K562 (cell line): ENCODE results near the gene VRK2. TPM values are rescaled to one million over a fixed set of nuclear protein-coding genes. Genes with fewer than 3 reads are reported as not detected.

Experiments
- ATAC-seq: fragments of 200-7000 bp; cut with Tn5 transposase; 3 replicates; pipeline ENCODE4 v1.9.1; 2020; ENCODE audit warnings: moderate library complexity
- BruUV-seq: library from RNA; stranded (reverse); fragments of 400-500 nt; replicated peaks from 2 replicates; lab custom pipeline; 2021; lab: Mats Ljungman, UMichigan
- CTCF ChIA-PET: fragments of 300-600 bp; formaldehyde crosslinking; extraction: SDS; loops from one replicate; lab custom pipeline; 2021; ENCODE audit warnings: low intra/inter-chr PET ratio; lab: Yijun Ruan, JAX
- POLR2A ChIA-PET: fragments of 300-600, 350-650 bp; sonication (Branson Sonifier 250); formaldehyde crosslinking; extraction: SDS; loops from one replicate; lab custom pipeline; 2021; ENCODE audit warnings: antibody characterized with exemption, inconsistent platforms; lab: Yijun Ruan, JAX
- DNase-seq, 4 experiments: peaks; one replicate each; pipeline versions ENCODE4 v3.0.0 to v3.0.0-alpha.2; 2011 to 2018; ENCODE audit warnings: low spot score in 3 of 4, mixed read lengths in 3 of 4; ENCODE audit errors: extremely low read depth in 1 of 4
- FAIRE-seq: peaks from 2 replicates; lab custom pipeline; 2011; peaks lifted over from hg19 to GRCh38; lab: Jason Lieb, UNC
- H2AFZ ChIP-seq: 2 replicates; pipeline ENCODE4 v1.6.0; 2011; ENCODE audit warnings: low read depth, low read length, control low read depth, inconsistent platforms
- H3K27ac ChIP-seq: fragments of 200-600 bp; 3 replicates; pipeline ENCODE4 v1.8.0; 2011; ENCODE audit warnings: low read depth, mild to moderate bottlenecking, control low read depth, inconsistent platforms, low read length, moderate library complexity, mixed read lengths; ENCODE audit errors: extremely low read depth
- H3K27me3 ChIP-seq, 2 experiments: fragments of 300-600 bp in 1 of 2; 2 replicates in 1 of 2; 3 replicates in 1 of 2; pipeline versions ENCODE4 v1.6.0 to v1.8.0; 2011; ENCODE audit warnings: inconsistent platforms in 2 of 2, low read length in 2 of 2, mild to moderate bottlenecking in 1 of 2, mixed read lengths in 1 of 2, moderate library complexity in 1 of 2; ENCODE audit not compliant: control insufficient read depth in 2 of 2, insufficient read depth in 2 of 2
- H3K36me3 ChIP-seq: fragments of 300-600 bp; 3 replicates; pipeline ENCODE4 v1.8.0; 2011; ENCODE audit warnings: mild to moderate bottlenecking, low read length, inconsistent platforms; ENCODE audit not compliant: control insufficient read depth, insufficient read depth
- H3K4me1 ChIP-seq, 2 experiments: fragments of 200-600 bp in 1 of 2; replicated peaks in 1 of 2; 2 replicates in 1 of 2; 3 replicates in 1 of 2; pipeline versions ENCODE4 v1.5.1 to v1.8.0; 2011; ENCODE audit warnings: inconsistent platforms in 2 of 2, low read length in 2 of 2, mild to moderate bottlenecking in 1 of 2, mixed read lengths in 1 of 2, moderate library complexity in 1 of 2; ENCODE audit not compliant: control insufficient read depth in 2 of 2, insufficient read depth in 2 of 2
- H3K4me2 ChIP-seq: 2 replicates; pipeline ENCODE4 v1.6.1; 2011; ENCODE audit warnings: low read length, control low read depth, inconsistent platforms, mixed read lengths; ENCODE audit not compliant: insufficient read depth
- H3K4me3 ChIP-seq: fragments of 200-600 bp; sonication (generic), shearing (Covaris generic); 2 replicates; pipeline ENCODE4 v1.5.1; 2016; ENCODE audit warnings: control low read depth, inconsistent platforms
- H3K79me2 ChIP-seq: fragments of 200-600 bp; 3 replicates; pipeline ENCODE4 v1.8.0; 2011; ENCODE audit warnings: low read length, inconsistent platforms; ENCODE audit not compliant: control insufficient read depth, insufficient read depth
- H3K9ac ChIP-seq, 2 experiments: 2 replicates each; pipeline versions ENCODE4 v1.6.0 to v1.6.1; 2011; ENCODE audit warnings: low read depth in 2 of 2, low read length in 2 of 2, control low read depth in 1 of 2, inconsistent platforms in 1 of 2, mild to moderate bottlenecking in 1 of 2, mixed read lengths in 1 of 2; ENCODE audit not compliant: insufficient read depth in 1 of 2
- H3K9me1 ChIP-seq: one replicate; pipeline ENCODE4 v1.6.0; 2011; ENCODE audit warnings: inconsistent platforms, mild to moderate bottlenecking, low read length, moderate library complexity; ENCODE audit not compliant: control insufficient read depth, insufficient read depth
- H3K9me3 ChIP-seq: replicated peaks from 2 replicates; pipeline ENCODE4 v1.5.1; 2011; ENCODE audit warnings: low read depth, low read length, inconsistent platforms; ENCODE audit not compliant: control insufficient read depth, insufficient read depth
- H4K20me1 ChIP-seq: replicated peaks from 2 replicates; pipeline ENCODE4 v1.6.1; 2011; ENCODE audit warnings: low read length, inconsistent platforms, mixed read lengths; ENCODE audit not compliant: control insufficient read depth, insufficient read depth
- ARID1B ChIP-seq: fragments of 450-650 bp; IDR thresholded peaks from 2 replicates; pipeline ENCODE4 v1.6.1; 2016; ENCODE audit warnings: antibody characterized with exemption, mild to moderate bottlenecking, inconsistent platforms
- DPF2 ChIP-seq: fragments of 450-650 bp; IDR thresholded peaks from 2 replicates; pipeline ENCODE4 v1.6.1; 2016
- GTF2B ChIP-seq: IDR thresholded peaks from 2 replicates; pipeline ENCODE4 v1.6.1; 2011; ENCODE audit not compliant: insufficient read length; ENCODE audit errors: extremely low read depth
- HDAC8 ChIP-seq: fragments of 450-650 bp; IDR thresholded peaks from 2 replicates; pipeline ENCODE4 v1.6.1; 2016; ENCODE audit warnings: mild to moderate bottlenecking, missing genetic modification characterization, moderate library complexity, missing compliant biosample characterization
- HMBOX1 ChIP-seq: sonication (generic); IDR thresholded peaks from 2 replicates; pipeline ENCODE4 v1.6.1; 2016
- JUND ChIP-seq, 2 experiments: IDR thresholded peaks; 2 replicates in 1 of 2; 3 replicates in 1 of 2; pipeline ENCODE4 v1.6.1; 2011; ENCODE audit warnings: borderline replicate concordance in 2 of 2, low read depth in 2 of 2, low read length in 2 of 2, improper control_type of control experiment in 1 of 2, missing biosample characterization in 1 of 2, missing genetic modification characterization in 1 of 2, missing genetic modification reagents in 1 of 2
- MEIS2 ChIP-seq: fragments of 450-650 bp; IDR thresholded peaks from 2 replicates; pipeline ENCODE4 v1.6.1; 2014; ENCODE audit warnings: mild to moderate bottlenecking; ENCODE audit not compliant: partially characterized antibody
- SMARCA4 ChIP-seq: fragments of 450-650 bp; IDR thresholded peaks from 2 replicates; pipeline ENCODE4 v1.6.1; 2016
- SNRNP70 ChIP-seq: fragments of 200-400 bp; formaldehyde crosslinking; optimal IDR thresholded peaks from 2 replicates; pipeline ENCODE3; 2017; ENCODE audit warnings: low read depth, low read length
- SRSF7 ChIP-seq: fragments of 200-400 bp; formaldehyde crosslinking; optimal IDR thresholded peaks from 2 replicates; pipeline ENCODE3; 2017; ENCODE audit warnings: mild to moderate bottlenecking, low read depth, low read length
- TAL1 ChIP-seq: fragments of 450-650 bp; IDR thresholded peaks from 2 replicates; pipeline ENCODE4 v1.6.1; 2016; ENCODE audit warnings: mild to moderate bottlenecking
- TCF3 ChIP-seq: sonication (generic); formaldehyde crosslinking; IDR thresholded peaks from 2 replicates; pipeline ENCODE4 v1.4.0; 2020; ENCODE audit warnings: mild to moderate bottlenecking, missing genetic modification reagents
- TEAD4 ChIP-seq, 2 experiments: sonication (generic) in 1 of 2; formaldehyde crosslinking in 1 of 2; IDR thresholded peaks; 2 replicates each; pipeline versions ENCODE4 v1.6.1 to v1.8.0; 2012 to 2022; ENCODE audit warnings: borderline replicate concordance in 1 of 2, inconsistent platforms in 1 of 2, low read length in 1 of 2, mild to moderate bottlenecking in 1 of 2, missing genetic modification reagents in 1 of 2
- ZNF224 ChIP-seq: sonication (generic); formaldehyde crosslinking; IDR thresholded peaks from 2 replicates; pipeline ENCODE4 v1.8.0; 2022; ENCODE audit warnings: mild to moderate bottlenecking, missing genetic modification reagents
- ZNF707 ChIP-seq: fragments of 250-450 bp; sonication (Bioruptor Pico); conservative IDR thresholded peaks from 2 replicates; pipeline ENCODE4 v1.8.0; 2022; ENCODE audit warnings: inconsistent platforms, mild to moderate bottlenecking, moderate library complexity
- ZNF785 ChIP-seq: fragments of 250-450 bp; sonication (Bioruptor Pico); IDR thresholded peaks from 2 replicates; pipeline ENCODE4 v1.4.0; 2020; ENCODE audit warnings: mild to moderate bottlenecking
- ZSCAN32 ChIP-seq: fragments of 450-650 bp; formaldehyde crosslinking; IDR thresholded peaks from 2 replicates; pipeline ENCODE4 v1.4.0; 2020; ENCODE audit warnings: mild to moderate bottlenecking, moderate library complexity
- WGBS: fragments of 100-300 bp; shearing (Covaris generic); methylation state at CpG from one replicate; pipeline ENCODE4 v1.1.6; 2016; ENCODE audit warnings: low coverage, mixed read lengths; ENCODE audit not compliant: insufficient coverage; ENCODE audit errors: missing lambda C conversion rate; 5-methylcytosine and 5-hydroxymethylcytosine counted together
- in situ Hi-C: fragments of 300-500 bp; cut with MboI; formaldehyde crosslinking; loops from 4 replicates; pipeline ENCODE4 v1.15.0; 2018; ENCODE audit warnings: inconsistent platforms, mixed read lengths
- intact Hi-C: fragments of 100-400 bp; cut with micrococcal nuclease; formaldehyde crosslinking; loops from 2 replicates; pipeline ENCODE4 v1.14.2; 2022
- polyA plus RNA-seq, 8 experiments: library from polyadenylated mRNA; depleted of rRNA in 4 of 8; stranded (reverse) in 5 of 8; unstranded in 3 of 8; fragments of >200 nt; fragmentation: Nextera tagmentation in 2 of 8; fragmentation: Illumina TruSeq in 1 of 8; extraction: Ambion mirVana in 2 of 8; extraction: Trizol in 1 of 8; gene quantifications; 2 replicates each; pipeline versions ENCODE4 v1.2.1 to v1.2.3, GENCODE V29; 2011 to 2014; ENCODE audit warnings: inconsistent platforms in 1 of 8, missing spikeins in 1 of 8
- total RNA-seq, 7 experiments: library from RNA; depleted of rRNA in 6 of 7; stranded (reverse); fragments of >200 nt in 6 of 7; fragmentation: Illumina TruSeq in 2 of 7; extraction: Trizol in 2 of 7; gene quantifications; 2 replicates each; pipeline versions ENCODE4 v1.2.1 to v1.2.3, GENCODE V29; 2011 to 2021; ENCODE audit warnings: low replicate concordance in 1 of 7
- TF ChIP-seq, protein P1 (sequence below): fragments of 450-650 bp; IDR thresholded peaks from 2 replicates; pipeline ENCODE4 v1.6.1; 2016; ENCODE audit warnings: low read depth, mild to moderate bottlenecking, moderate library complexity
- TF ChIP-seq, protein P2 (sequence below): sonication (generic); formaldehyde crosslinking; IDR thresholded peaks from 2 replicates; pipeline ENCODE4 v1.4.0; 2020; ENCODE audit warnings: mild to moderate bottlenecking, missing genetic modification reagents

The VRK2 gene
- total and polyA plus RNA-seq, 9 of the 15 experiments (the other 6 are each of a cell fraction or from before 2014, with no cell fraction given), result 22.6 to 49.2 (median 36.2) TPM

- TF ChIP-seq ZNF224, result no peak
- no peak for TF ChIP-seq MEIS2
- TF ChIP-seq TAL1, result peak; percentile 56; the same call in 1 of the 2 replicates
- peak; percentile 40; the same call in 1 of the 2 replicates for TF ChIP-seq TEAD4 (IDR thresholded peaks at IDR 0.05; ENCODE audit: low read length)
- TF ChIP-seq TEAD4 (CRISPR knock-in tag; IDR thresholded peaks at IDR 0.05; ENCODE audit: borderline replicate concordance), result no peak
- TF ChIP-seq ARID1B, result peak; percentile 66; the same call in 1 of the 2 replicates
- TF ChIP-seq SMARCA4, result 0 out of 2 replicates have a peak, but pooled peaks have one; percentile 33
- peak; percentile 16; the same call in 1 of the 2 replicates for TF ChIP-seq DPF2
- TF ChIP-seq TCF3 (CRISPR knock-in tag), result peak; percentile 40
Observed at GRCh38 chr2:58047961-58048360, 1.4 kb downstream of the VRK2 start (continued).

GRCh38 chr2:58051445-58051844, 4.8 kb downstream of the VRK2 start:
- H3K4me3 ChIP-seq, result no peak overlapping the region
- intact Hi-C loops, result no loop called here
- no peaks in the 10 kb centered on the region for H3K9me1 ChIP-seq
- in situ Hi-C loops, result no loop called here
- H3K4me2 ChIP-seq, result no peak overlapping the region
- FAIRE-seq (no peak), ATAC-seq (no peak), DNase-seq (no peak)
- no peak overlapping the region for H3K27ac ChIP-seq
- ChIA-PET POLR2A (no interaction called here), CTCF (no interaction called here)
- H3K4me1 ChIP-seq, result peaks cover 0 to 8% of the 10 kb centered on the region in 2 experiments; a peak in 2 of 5 replicates
- no peaks in the 10 kb centered on the region for H3K27me3 ChIP-seq
- BruUV-seq, result no TSS peak
- H3K36me3 ChIP-seq, result peaks cover 28% of the 10 kb centered on the region
- 78% methylated on average over 3 of the region's 3 CpGs for WGBS
- H3K79me2 ChIP-seq, result peaks cover 40% of the 10 kb centered on the region
- H2AFZ ChIP-seq, result no peak overlapping the region
- no peaks in the 10 kb centered on the region for H3K9me3 ChIP-seq
- H4K20me1 ChIP-seq, result no peaks in the 10 kb centered on the region
- no peak overlapping the region for H3K9ac ChIP-seq
- TF ChIP-seq GTF2B (no peak), SRSF7 (no peak), HMBOX1 (no peak), SNRNP70 (no peak), ZNF785 (CRISPR knock-in tag) (no peak), HDAC8 (no peak), JUND (IDR thresholded peaks at IDR 0.05; ENCODE audit: borderline replicate concordance, low read depth, low read length) (no peak), JUND (tag; IDR thresholded peaks at IDR 0.05; ENCODE audit: borderline replicate concordance, low read depth, low read length) (no peak), ZNF707 (CRISPR knock-in tag) (no peak), ZSCAN32 (no peak)
- TF ChIP-seq, protein P1, sequence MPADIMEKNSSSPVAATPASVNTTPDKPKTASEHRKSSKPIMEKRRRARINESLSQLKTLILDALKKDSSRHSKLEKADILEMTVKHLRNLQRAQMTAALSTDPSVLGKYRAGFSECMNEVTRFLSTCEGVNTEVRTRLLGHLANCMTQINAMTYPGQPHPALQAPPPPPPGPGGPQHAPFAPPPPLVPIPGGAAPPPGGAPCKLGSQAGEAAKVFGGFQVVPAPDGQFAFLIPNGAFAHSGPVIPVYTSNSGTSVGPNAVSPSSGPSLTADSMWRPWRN, result no peak
- TF ChIP-seq, protein P2, sequence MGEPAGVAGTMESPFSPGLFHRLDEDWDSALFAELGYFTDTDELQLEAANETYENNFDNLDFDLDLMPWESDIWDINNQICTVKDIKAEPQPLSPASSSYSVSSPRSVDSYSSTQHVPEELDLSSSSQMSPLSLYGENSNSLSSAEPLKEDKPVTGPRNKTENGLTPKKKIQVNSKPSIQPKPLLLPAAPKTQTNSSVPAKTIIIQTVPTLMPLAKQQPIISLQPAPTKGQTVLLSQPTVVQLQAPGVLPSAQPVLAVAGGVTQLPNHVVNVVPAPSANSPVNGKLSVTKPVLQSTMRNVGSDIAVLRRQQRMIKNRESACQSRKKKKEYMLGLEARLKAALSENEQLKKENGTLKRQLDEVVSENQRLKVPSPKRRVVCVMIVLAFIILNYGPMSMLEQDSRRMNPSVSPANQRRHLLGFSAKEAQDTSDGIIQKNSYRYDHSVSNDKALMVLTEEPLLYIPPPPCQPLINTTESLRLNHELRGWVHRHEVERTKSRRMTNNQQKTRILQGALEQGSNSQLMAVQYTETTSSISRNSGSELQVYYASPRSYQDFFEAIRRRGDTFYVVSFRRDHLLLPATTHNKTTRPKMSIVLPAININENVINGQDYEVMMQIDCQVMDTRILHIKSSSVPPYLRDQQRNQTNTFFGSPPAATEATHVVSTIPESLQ (CRISPR knock-in tag), result no peak
